ENCODE data around the gene SMC3. TPM values are rescaled to one million over a fixed set of nuclear protein-coding genes. Genes with fewer than 3 reads are reported as not detected.

Gene SMC3
- total and polyA plus RNA-seq, 2 of the 13 experiments (the other 11 are each of a cell fraction or from before 2014, with no cell fraction given): 11.7 to 48.0 TPM

DNA sequence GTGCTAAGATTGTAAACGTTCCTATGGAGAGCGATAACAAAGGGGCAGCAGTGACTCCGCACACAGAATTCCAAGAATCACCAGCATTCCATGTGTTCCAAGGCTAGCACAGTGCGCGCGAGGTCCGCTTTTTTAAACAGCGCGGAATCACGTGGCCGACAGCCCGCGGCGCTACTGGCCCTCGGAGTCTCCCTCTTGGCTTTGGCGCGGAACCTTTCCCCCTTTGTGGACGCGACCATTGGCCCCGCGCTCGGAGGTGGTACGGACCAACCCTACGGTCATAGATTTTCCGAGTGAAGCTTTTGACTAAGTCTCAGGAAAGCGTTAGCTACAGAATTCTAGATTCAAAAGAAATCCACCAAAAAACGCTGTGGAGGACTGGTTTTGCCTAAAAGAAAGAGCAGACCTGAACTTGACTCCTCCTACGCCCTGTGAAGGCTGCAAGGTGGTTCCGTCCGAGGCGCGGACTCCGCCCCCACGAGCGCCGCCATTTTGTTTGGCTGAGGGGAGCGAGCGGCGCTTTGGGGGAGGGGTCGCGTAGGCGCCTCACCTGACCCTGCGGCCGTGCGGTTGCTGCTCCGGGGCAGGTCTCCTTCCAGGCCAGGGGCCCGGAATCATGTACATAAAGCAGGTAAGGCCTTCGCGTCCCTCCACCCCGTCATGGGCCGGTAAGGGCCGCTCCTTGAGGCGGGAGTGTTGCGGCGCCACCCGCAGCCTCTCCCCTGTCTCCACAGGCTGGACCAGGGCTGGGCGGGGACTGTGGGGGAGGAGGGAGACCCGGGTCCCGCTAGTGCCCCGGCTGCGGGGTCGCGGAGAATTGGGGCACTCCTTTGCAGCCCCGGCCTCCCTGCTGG is at the start of gene SMC3 (continued):
- peak; percentile 83 for TF ChIP-seq MEF2D (CRISPR knock-in tag; IDR thresholded peaks at IDR 0.05)
- no peak for TF ChIP-seq ZNF83 (CRISPR knock-in tag; IDR thresholded peaks at IDR 0.05; ENCODE audit: borderline replicate concordance)
- no peak for TF ChIP-seq ETV6 (CRISPR knock-in tag; conservative IDR thresholded peaks at IDR 0.05)
- TF ChIP-seq KLF16 (CRISPR knock-in tag; IDR thresholded peaks at IDR 0.05): peak in 1 of 2 experiments; percentile 65; a peak in 2 of 4 replicates
- TF ChIP-seq REST (IDR thresholded peaks at IDR 0.05; ENCODE audit: borderline replicate concordance in 1 of 2, low read depth in 1 of 2, low read length in 2 of 2): peak in 1 of 2 experiments; percentile 22; a peak in 1 of 4 replicates
- peak; percentile 64 for TF ChIP-seq HOXD1 (CRISPR knock-in tag; IDR thresholded peaks at IDR 0.05)
- peak; percentile 92 for TF ChIP-seq ZNF274 (CRISPR knock-in tag; IDR thresholded peaks at IDR 0.05)
- TF ChIP-seq, protein P1, sequence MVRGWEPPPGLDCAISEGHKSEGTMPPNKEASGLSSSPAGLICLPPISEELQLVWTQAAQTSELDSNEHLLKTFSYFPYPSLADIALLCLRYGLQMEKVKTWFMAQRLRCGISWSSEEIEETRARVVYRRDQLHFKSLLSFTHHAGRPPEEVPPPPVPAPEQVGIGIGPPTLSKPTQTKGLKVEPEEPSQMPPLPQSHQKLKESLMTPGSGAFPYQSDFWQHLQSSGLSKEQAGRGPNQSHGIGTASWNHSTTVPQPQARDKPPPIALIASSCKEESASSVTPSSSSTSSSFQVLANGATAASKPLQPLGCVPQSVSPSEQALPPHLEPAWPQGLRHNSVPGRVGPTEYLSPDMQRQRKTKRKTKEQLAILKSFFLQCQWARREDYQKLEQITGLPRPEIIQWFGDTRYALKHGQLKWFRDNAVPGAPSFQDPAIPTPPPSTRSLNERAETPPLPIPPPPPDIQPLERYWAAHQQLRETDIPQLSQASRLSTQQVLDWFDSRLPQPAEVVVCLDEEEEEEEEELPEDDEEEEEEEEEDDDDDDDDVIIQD (CRISPR knock-in tag; IDR thresholded peaks at IDR 0.05; ENCODE audit: low read depth): no peak
- no peak; the same call in 1 of the 2 replicates for TF ChIP-seq ZNF652 (CRISPR knock-in tag; IDR thresholded peaks at IDR 0.05; ENCODE audit: borderline replicate concordance, low read depth)
- no peak for TF ChIP-seq NFIB (CRISPR knock-in tag; IDR thresholded peaks at IDR 0.05; ENCODE audit: borderline replicate concordance)
- no peak for TF ChIP-seq NCOA1 (CRISPR knock-in tag; IDR thresholded peaks at IDR 0.05)
- TF ChIP-seq NFE2L2 (IDR thresholded peaks at IDR 0.05; ENCODE audit: low read length): 0 out of 2 replicates have a peak, but pooled peaks have one; percentile 45
- TF ChIP-seq NFRKB (IDR thresholded peaks at IDR 0.05): peak; percentile 72
- no peak for TF ChIP-seq ZNF530 (CRISPR knock-in tag; IDR thresholded peaks at IDR 0.05; ENCODE audit: low read depth)
- no peak for TF ChIP-seq ONECUT2 (CRISPR knock-in tag; IDR thresholded peaks at IDR 0.05)
- no peak; the same call in 1 of the 2 replicates for TF ChIP-seq ZSCAN29 (CRISPR knock-in tag; conservative IDR thresholded peaks at IDR 0.05)
- peak; percentile 35; the same call in 1 of the 2 replicates for TF ChIP-seq RFX3 (CRISPR knock-in tag; IDR thresholded peaks at IDR 0.05)
- TF ChIP-seq, protein P2, sequence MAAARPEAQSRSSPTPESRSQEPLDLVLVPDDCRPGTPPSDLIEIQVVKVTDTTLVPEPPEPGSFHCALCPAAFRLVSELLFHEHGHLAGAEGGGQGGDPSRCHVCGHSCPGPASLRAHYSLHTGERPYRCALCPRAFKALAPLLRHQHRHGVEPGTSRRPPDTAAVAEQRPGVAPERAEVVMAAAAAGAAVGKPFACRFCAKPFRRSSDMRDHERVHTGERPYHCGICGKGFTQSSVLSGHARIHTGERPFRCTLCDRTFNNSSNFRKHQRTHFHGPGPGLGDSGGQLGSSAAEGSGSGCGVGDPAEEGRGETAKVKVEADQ (CRISPR knock-in tag; IDR thresholded peaks at IDR 0.05; ENCODE audit: borderline replicate concordance): no peak; the same call in 1 of the 2 replicates
- TF ChIP-seq ELK4 (CRISPR knock-in tag; IDR thresholded peaks at IDR 0.05; ENCODE audit: borderline replicate concordance): no peak
- TF ChIP-seq THRA (CRISPR knock-in tag; IDR thresholded peaks at IDR 0.05; ENCODE audit: borderline replicate concordance): peak; percentile 64; the same call in 1 of the 2 replicates
- peak; percentile 98 for TF ChIP-seq ZMYM4 (CRISPR knock-in tag; IDR thresholded peaks at IDR 0.05)
